HK-2 (cell line): ENCODE data around the gene ENDOU.
A peak's percentile ranks its signal among the peaks of the same experiment; 100 is the strongest.

Source experiments
- DNase-seq: peaks from one replicate; pipeline ENCODE4 v3.0.0-alpha.2; 2018; ENCODE audit not compliant: unreplicated experiment

ENDOU gene

DNA sequence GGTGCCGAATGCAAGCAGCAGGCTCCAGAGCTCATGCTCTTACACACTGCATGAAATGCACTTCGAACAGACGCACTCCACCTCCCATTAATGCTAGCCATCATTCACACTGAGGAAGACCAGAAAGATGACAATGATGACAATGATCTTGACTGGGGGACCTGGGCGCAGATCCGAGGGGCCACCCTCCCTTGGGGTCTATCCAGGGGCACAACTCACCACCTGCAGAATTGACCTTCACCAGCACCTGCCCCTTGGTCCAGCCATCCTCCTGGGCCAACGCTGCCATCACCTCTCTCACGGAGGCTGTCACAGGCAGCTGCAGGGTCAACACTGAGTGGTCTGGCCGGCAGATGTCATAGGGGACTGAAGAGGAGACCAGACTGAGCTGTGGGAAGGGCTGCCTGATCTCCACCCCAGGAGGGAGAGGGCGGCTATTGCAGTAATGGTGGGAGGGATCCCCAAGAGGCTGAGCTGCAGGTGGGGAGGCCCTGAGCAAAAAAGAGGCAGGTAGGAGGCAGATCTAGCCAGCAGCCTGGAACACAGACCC, 18.1 kb upstream of the ENDOU start:
- no peak for DNase-seq

DNA sequence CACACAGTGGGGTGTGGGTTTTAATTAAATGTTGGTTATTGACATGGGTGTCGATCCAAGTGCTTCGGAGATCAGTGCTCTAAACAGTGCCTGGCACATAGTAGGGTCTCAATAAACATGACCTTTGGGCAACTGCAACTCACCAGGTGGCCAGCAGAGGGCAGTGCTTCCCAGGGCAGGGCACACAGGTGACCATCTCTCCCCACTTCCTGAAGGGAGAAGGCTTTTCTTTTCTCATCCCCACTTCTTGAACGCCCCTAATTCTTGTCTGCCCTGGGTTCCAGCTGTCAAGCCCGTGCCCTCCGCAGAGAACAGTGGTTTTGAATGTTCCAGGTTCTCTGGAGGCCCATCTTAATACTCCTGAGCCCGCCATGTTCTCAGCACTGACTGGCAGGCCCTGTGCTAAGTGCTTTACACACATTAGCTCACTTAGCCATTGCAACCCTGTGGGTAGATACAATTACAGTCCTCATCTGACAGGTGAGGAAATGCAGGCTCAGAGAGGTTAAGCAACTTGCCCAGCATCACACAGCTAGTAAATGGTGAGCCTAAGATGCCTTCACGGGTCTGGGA, 17.0 kb upstream of the ENDOU start:
- DNase-seq: peak; percentile 60

DNA sequence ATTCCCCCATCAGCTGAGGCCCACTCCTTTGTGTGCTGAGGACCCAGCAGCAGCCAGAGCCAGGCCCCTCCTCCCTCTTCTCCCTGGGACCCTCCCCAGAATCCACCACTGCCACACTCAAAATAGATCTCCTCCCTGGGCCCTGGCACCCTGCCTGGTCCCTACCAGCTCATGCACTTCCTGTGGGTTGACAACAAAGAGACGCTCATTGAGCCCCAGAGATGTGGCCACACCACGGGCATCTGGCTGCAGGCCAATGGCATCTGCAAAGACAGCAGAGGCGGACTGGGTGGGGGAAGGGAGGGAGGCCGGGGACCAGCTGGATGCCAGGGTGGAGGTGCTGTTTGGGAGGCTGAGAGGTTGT, 16.0 kb upstream of the ENDOU start:
- peak; percentile 77 for DNase-seq

DNA sequence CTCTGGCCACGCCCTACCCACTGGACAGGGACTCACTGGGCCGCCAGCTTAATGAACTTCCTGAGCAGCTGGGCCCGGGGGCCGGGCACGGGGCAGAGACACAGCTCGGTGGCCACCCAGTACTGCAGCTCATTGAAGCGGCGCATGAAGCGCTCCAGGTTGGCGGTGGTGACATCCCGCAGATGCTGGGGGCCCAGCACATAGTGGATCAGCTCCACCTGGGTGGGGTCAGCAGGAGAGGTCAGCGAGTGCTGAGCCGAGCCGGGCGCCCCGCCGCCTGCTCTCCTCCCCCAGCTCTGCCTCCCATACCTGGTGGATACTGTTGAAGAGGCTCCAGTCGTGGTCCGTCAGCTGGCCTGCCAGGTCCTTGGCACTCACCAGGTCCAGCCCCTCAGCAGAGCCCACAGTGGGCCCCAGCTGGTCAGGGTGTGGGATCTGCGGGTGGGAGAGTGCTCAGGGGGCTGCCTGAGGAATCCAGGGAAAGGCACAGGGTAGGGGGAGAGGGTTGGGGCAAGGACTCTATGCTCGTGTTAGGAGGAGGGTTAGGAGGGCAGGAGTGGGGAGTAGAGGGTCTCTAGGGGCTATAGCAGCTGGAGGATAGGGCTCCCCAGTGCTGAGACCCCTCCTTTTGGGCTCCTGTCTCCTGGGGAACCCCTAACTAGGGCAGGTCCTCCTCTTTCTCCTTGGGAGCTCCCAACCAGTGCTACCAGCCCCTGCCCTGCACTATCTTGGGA, 15.5 kb upstream of the ENDOU start:
- no peak for DNase-seq

DNA sequence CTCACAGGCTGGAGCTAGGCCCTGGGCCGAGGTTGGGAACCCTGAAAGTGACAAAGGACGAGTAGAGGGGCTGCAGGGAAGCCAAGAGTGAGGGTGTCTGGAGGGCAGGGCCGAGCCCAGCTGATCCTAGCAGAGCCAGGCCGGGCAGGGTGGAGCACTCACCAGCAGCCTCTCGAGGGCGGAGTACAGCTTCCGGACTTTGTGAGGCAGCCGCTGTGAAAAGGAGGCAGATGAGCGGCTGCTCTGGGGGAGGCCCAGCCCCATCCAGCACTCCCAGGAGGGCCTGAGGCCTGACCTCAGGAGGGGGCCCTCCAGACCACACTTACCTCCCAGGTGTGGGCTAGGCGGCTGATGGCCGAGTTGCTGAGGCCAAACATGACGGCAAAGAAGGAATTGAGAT, 14.7 kb upstream of the ENDOU start:
- no peak for DNase-seq

GRCh38 chr12:47739297-47739696, 14.0 kb upstream of the ENDOU start:
- no peak for DNase-seq

GRCh38 chr12:47737936-47738594, 12.8 kb upstream of the ENDOU start:
- no peak for DNase-seq

GRCh38 chr12:47736877-47737676, 11.8 kb upstream of the ENDOU start:
- no peak for DNase-seq

DNA sequence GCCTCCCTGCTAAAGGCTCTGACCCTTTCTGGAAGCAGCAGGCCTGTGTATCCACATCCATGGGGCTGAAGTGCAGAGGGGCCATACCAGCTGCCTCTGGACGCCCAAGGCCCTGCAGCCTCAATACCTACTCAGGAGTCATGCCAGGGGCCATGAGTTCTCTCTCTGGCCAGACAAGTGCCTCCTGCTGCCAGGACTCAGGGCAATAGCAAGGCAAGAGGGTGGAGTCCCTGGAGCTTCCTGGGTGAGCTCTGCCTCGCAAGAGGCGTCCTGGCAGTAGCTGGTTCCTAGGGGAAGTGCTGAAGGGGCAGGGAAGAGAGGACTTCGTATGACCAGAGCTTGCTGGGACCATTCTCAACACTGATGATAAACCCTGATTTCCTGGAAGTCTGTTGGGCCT, 10.9 kb upstream of the ENDOU start:
- DNase-seq: no peak

- no peak for DNase-seq
Measured at GRCh38 chr12:47735649-47736048, 10.4 kb upstream of the ENDOU start.

DNA sequence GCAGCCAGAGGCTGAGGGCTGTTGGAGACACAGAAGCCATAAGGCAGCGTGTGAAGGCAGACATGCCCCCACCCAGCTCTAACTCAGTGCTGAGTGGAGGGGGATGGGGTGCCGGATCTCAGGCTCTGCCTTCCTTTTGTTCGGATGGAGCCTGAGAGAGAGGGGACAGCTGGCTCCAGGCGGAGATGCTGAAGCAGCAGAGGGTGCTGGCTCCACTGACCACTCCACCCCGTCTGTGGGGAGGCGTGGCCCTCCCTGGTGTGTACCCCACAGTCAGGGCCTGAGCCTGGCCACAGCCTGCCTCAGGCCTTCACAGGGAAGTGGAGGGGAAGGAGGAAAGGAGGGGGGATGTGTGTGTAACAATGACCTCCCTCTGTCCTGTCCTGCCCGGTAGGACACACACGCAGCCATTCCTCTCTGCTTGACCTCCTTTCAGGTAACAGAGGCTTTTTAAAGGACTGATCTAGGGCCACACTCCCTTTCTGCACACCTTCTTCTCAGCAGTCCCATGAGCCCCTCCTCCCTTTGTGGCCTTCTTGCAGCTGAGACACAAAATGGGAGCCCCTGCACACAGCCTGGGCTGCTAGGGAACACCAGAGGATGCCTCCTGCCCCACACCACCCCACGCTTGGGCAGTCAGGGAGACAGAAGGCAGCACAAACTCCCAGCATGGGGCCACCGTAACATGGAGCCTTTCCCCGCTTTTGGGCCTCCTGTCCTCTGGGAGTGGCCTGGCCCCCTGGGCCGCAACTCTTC, 9.6 kb upstream of the ENDOU start:
- DNase-seq: no peak

DNA sequence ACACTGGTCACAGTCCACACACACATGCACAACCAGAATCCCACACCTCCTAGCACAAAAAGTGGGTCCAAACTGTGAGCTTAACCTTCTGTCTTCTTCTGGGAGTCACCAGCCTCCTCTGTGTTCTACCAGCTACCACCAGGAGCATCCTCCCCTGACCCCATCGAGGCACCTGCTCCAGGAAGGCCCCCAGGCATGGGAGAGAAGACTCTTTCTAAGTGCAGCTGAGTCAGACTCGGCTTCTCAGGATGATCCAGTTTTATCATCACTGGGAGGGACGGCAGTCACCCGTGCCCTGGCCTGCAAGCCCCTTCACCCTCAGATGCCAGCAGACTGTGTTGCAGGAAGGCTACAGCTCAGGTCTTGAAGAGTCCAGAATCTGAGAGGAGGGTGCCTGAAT, 7.9 kb upstream of the ENDOU start:
- DNase-seq: no peak

- no peak for DNase-seq
Measured at GRCh38 chr12:47732504-47732903, 7.2 kb upstream of the ENDOU start.

DNA sequence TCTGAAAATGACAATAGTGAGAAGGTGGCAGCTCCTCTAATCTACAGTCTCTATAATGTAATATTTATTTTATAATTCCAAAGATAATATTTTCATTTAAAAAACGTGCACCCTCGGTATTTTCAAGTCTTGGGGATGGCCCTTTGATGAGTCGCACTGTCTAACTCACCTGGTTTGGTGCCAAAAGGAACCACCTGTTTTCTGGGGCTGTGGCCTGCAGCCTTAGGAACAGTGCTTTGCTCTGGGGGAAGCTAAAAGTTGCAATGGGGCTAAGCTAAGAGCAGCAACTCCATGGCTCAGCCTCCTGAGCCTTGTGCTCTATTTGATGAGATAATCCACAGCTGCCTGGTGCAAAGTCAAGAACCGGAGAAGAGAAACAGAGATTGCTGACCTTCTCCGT, 6.4 kb upstream of the ENDOU start:
- DNase-seq: no peak

DNA sequence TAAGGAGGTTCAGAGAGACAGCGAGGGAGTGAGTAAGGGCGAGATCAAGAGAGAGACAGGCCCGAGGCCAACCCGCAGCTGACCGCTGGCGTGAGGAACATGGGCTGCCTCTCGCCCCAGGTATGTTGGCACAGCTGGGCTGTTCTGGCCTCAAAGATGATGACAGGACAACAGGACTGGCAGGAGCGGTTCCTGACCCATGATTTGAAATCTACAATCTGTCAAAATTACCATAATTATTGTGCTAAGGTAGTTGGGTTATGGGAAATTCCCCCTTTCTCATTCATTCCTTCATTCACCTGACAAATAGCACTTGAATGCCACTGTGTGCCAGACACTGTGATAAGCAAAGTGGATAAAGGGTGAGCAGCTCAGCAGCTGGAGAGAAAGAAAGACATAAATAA, 5.1 kb upstream of the ENDOU start:
- no peak for DNase-seq

DNA sequence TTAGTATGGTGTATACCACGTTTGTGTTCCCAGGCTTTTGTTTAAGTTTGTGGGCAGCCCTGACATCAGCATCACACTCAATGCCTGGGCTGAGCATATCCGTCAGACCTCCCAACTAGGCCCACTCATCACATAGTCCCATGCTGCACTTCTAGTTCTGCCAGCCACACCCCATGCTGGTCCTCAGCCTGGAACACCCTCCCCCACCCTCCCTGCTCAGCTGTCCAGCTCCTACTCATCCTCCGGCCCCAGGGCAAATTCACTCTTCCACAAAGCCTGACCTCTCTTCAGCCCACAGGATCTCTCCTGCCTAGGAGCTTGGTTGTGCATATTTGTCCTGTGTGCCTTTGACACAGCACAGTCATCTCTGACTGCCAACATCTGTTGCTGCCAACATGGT, 3.9 kb upstream of the ENDOU start:
- DNase-seq: no peak

GRCh38 chr12:47725893-47726292, 603 bp upstream of the ENDOU start:
- no peak for DNase-seq

- no peak for DNase-seq
Measured at GRCh38 chr12:47722941-47723631, 2.2 kb downstream of the ENDOU start.

GRCh38 chr12:47722136-47722834, 3.0 kb downstream of the ENDOU start:
- no peak for DNase-seq

GRCh38 chr12:47721431-47721973, 3.8 kb downstream of the ENDOU start:
- DNase-seq: no peak
